Breast epithelium (tissue), 3 donors: ENCODE results near the gene SFXN3.

ENCODE experiments used
- POLR2A ChIP-seq: fragments of 450-650 bp; IDR thresholded peaks from one replicate; pipeline ENCODE4 v1.6.1; 2016; ENCODE audit warnings: antibody characterized with exemption, mild to moderate bottlenecking, moderate library complexity
- TF ChIP-seq, protein P1 (sequence below), 3 donors: fragments of 450-650 bp; IDR thresholded peaks; one replicate each; pipeline ENCODE4 v1.5.1; 2016 to 2017; ENCODE audit warnings: antibody characterized with exemption in 3 of 3, mild to moderate bottlenecking in 3 of 3, moderate library complexity in 3 of 3

DNA sequence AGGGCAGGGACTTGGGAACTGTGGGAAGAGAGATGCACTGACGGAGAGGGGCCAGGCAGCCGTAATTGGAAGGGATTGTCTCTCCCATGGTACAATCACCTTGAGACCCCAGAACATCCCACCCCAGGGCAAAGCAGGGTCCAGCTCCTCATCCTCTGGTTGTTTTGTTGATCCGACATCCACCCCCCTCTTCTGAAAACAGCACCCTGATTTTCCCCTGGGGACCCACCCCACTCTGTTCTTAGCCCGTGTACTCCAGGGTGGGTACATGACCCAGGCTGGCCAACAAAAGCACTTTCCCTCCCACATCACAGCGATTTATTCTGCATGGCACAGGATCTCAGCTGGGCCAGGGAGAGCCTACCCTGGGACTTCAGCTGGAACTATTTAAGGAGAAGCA, 14.2 kb upstream of the SFXN3 start:
- TF ChIP-seq, protein P1, sequence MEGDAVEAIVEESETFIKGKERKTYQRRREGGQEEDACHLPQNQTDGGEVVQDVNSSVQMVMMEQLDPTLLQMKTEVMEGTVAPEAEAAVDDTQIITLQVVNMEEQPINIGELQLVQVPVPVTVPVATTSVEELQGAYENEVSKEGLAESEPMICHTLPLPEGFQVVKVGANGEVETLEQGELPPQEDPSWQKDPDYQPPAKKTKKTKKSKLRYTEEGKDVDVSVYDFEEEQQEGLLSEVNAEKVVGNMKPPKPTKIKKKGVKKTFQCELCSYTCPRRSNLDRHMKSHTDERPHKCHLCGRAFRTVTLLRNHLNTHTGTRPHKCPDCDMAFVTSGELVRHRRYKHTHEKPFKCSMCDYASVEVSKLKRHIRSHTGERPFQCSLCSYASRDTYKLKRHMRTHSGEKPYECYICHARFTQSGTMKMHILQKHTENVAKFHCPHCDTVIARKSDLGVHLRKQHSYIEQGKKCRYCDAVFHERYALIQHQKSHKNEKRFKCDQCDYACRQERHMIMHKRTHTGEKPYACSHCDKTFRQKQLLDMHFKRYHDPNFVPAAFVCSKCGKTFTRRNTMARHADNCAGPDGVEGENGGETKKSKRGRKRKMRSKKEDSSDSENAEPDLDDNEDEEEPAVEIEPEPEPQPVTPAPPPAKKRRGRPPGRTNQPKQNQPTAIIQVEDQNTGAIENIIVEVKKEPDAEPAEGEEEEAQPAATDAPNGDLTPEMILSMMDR (IDR thresholded peaks at IDR 0.05) = no peak
- TF ChIP-seq POLR2A = no peak
